ENCODE data around the gene FFAR4.

Gene FFAR4

GRCh38 chr10:93554760-93555432 lies 11.6 kb upstream of the FFAR4 start:
- DNase-seq (ENCODE audit: low read depth): peak; percentile 79
- no peak overlapping the region for H3K4me3 ChIP-seq (replicated peaks; ENCODE audit: low read depth, low read length)
- TF ChIP-seq CTCF (IDR thresholded peaks at IDR 0.05; ENCODE audit: low read length, missing control alignments): peak; percentile 85

- TF ChIP-seq CTCF (IDR thresholded peaks at IDR 0.05; ENCODE audit: low read length, missing control alignments): no peak
- DNase-seq (ENCODE audit: low read depth): no peak
- no peak overlapping the region for H3K4me3 ChIP-seq (replicated peaks; ENCODE audit: low read depth, low read length)
Observed at GRCh38 chr10:93559490-93559889, 7.0 kb upstream of the FFAR4 start.

DNA sequence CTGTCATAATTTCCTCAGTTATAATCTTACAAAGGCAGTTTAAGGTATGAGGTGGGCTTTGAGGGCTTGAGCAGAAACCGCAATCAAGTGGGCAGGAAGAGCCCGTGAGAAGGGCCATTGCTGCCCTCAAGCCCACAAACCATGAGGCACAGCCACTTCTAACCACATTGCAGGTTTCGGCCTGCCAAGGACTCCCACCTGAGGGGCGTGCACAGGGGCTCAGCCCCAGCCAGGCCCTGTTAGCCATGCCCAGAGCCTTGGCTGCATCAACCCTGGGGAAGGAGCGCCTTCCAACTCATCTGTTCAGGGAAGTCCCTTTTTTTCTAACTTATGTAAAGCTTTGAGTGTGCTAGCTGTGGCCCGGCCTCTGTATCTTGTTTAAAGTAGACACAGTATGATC lies 5.9 kb upstream of the FFAR4 start:
- no peak for TF ChIP-seq CTCF (IDR thresholded peaks at IDR 0.05; ENCODE audit: low read length, missing control alignments)
- H3K4me3 ChIP-seq (replicated peaks; ENCODE audit: low read depth, low read length): no peak overlapping the region
- no peak for DNase-seq (ENCODE audit: low read depth)

DNA sequence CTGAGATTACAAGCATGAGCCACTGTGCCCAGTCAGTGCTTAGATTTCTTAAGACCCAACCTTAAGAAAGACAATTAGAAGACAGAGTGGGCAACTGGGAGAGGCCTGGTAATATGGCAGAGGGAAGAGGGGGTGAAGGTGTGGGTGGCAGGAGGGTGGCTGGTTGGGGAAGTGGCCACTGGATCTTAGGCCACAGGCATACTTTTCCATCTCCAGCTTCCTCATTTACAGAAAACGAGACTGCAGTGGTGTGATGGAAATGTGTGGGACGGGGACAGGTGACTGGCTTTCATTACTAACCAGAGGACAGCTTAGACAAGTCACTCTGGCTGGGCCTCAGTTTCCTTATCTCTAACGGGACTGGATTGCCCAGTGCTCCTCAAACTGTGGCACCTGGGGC lies 1.0 kb upstream of the FFAR4 start:
- no peak for DNase-seq (ENCODE audit: low read depth)
- no peak for TF ChIP-seq CTCF (IDR thresholded peaks at IDR 0.05; ENCODE audit: low read length, missing control alignments)
- H3K4me3 ChIP-seq (replicated peaks; ENCODE audit: low read depth, low read length): no peak overlapping the region

DNA sequence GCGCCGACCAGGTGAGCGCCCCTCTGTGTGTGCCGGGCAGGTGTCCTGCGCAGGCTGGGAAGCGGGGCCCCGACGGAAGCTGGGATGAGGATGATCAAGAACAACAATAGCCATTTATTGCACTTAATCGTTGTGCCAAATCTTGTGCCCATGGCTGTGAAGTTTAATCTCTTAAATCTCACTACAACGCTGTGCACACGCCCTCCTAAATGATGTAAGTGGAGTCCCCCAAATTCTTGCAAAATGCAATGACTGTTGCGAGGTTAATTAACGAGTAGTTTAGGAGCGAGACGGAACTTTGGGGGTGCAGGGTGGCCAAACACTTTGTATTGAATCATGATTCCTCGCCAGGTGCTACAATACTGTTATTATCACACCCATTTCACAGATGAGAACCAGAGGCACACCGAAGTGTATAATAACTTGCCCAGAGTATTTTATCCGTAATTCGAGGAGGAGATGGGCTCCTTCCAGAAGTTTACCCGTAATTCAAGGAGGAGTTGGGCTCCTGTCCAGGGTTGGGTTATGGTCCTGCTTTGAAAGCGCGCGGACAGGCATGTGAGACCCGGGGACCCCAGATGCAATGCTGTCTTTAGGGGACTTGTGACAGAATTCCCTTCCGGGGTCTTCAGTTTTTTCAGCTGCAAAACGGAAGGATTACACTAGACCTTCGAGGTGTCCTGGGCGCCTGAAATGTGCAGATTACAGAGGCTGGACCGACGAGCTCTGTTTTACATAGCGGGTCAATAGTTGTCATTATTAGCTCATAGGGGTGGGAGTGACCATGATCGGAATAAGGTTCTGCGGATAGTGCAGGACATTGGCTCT lies 1.0 kb downstream of the FFAR4 start:
- TF ChIP-seq CTCF (IDR thresholded peaks at IDR 0.05; ENCODE audit: low read length, missing control alignments): no peak
- no peak for DNase-seq (ENCODE audit: low read depth)
- H3K4me3 ChIP-seq (replicated peaks; ENCODE audit: low read depth, low read length): no peak overlapping the region

DNA sequence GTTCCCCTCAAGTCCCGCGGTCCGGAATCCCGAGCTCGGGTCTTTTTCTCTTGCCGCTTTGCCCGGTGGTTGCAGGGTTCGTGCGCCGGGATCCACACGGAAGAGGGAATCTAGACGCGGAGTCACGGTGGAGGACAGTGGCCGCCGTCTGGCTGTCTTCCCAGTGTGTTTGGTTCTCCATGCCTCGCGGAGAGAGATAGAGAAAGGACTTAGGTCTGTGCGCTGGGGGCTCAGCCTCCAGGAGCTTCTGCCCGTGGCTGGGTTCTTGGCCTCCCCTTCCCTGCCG lies 1.6 kb downstream of the FFAR4 start:
- no peak overlapping the region for H3K4me3 ChIP-seq (replicated peaks; ENCODE audit: low read depth, low read length)
- DNase-seq (ENCODE audit: low read depth): no peak
- no peak for TF ChIP-seq CTCF (IDR thresholded peaks at IDR 0.05; ENCODE audit: low read length, missing control alignments)

DNA sequence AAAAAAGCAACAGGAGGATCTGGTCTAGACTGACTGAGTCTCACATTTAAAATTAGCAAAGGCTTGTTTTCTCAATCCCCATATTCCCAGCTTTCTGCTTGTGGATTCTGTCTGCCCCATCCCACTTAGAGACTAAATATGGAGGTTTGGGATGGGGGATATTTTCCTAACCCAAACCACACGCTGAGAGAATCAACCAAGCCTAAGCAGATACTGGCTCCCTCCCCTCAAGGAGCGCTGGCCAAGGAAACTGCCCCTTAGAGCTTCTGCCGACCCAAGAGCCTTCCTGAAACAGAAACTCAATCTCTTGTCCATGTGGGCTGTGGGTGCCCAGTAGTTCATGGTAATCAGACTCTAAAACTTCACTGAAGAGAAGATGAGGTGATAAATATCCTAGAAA lies 3.9 kb downstream of the FFAR4 start:
- no peak for DNase-seq (ENCODE audit: low read depth)
- H3K4me3 ChIP-seq (replicated peaks; ENCODE audit: low read depth, low read length): no peak overlapping the region
- TF ChIP-seq CTCF (IDR thresholded peaks at IDR 0.05; ENCODE audit: low read length, missing control alignments): no peak

Measured in fibroblast of pulmonary artery (primary cell).